HepG2 (cell line): ENCODE results near the gene DNAJC12. TPM values are rescaled to one million over a fixed set of nuclear protein-coding genes. Genes with fewer than 3 reads are reported as not detected.

Experiments used
- AFF4 ChIP-seq: sonication (generic); formaldehyde crosslinking; IDR thresholded peaks from 2 replicates; pipeline ENCODE4 v1.4.0; 2020; ENCODE audit warnings: missing genetic modification reagents
- ATF2 ChIP-seq: sonication (generic); formaldehyde crosslinking; IDR thresholded peaks from 2 replicates; pipeline ENCODE4 v1.4.0; 2020; ENCODE audit warnings: missing genetic modification reagents
- CBX2 ChIP-seq, 2 experiments: fragments of 200-600 bp in 1 of 2; sonication (generic); formaldehyde crosslinking in 1 of 2; IDR thresholded peaks; 2 replicates each; pipeline versions ENCODE4 v1.7.0 to v1.8.1; 2018 to 2022; ENCODE audit warnings: low read depth in 2 of 2, low read length in 1 of 2, mild to moderate bottlenecking in 1 of 2, missing genetic modification reagents in 1 of 2
- CHD2 ChIP-seq: IDR thresholded peaks from 2 replicates; pipeline ENCODE4 v1.6.1; 2011; ENCODE audit warnings: low read depth, low read length, improper control_type of control experiment
- GPBP1L1 ChIP-seq: sonication (generic); formaldehyde crosslinking; IDR thresholded peaks from 2 replicates; pipeline ENCODE4 v1.5.0; 2020; ENCODE audit warnings: mild to moderate bottlenecking, missing genetic modification reagents
- GRHL1 ChIP-seq: sonication (generic); formaldehyde crosslinking; conservative IDR thresholded peaks from 2 replicates; pipeline ENCODE4 v1.8.0; 2022; ENCODE audit warnings: missing genetic modification reagents
- KLF12 ChIP-seq: sonication (generic); formaldehyde crosslinking; IDR thresholded peaks from 2 replicates; pipeline ENCODE4 v1.4.0; 2020; ENCODE audit warnings: missing genetic modification reagents, borderline replicate concordance
- MYC ChIP-seq: sonication (generic); formaldehyde crosslinking; IDR thresholded peaks from 2 replicates; pipeline ENCODE4 v1.9.0; 2021; ENCODE audit warnings: missing genetic modification reagents, borderline replicate concordance
- NCOA5 ChIP-seq: sonication (generic); formaldehyde crosslinking; IDR thresholded peaks from 2 replicates; pipeline ENCODE4 v1.4.0; 2020; ENCODE audit warnings: missing genetic modification reagents
- NR2F1 ChIP-seq, 2 experiments: fragments of 450-650 bp in 1 of 2; formaldehyde crosslinking in 1 of 2; IDR thresholded peaks; 2 replicates each; pipeline versions ENCODE4 v1.5.0 to v1.6.1; 2016 to 2020; ENCODE audit warnings: mild to moderate bottlenecking in 1 of 2, missing compliant biosample characterization in 1 of 2, missing genetic modification reagents in 1 of 2, moderate library complexity in 1 of 2
- PAF1 ChIP-seq: IDR thresholded peaks from 2 replicates; pipeline ENCODE4 v1.6.1; 2016; ENCODE audit warnings: missing genetic modification reagents, missing compliant biosample characterization
- RCOR2 ChIP-seq: IDR thresholded peaks from 2 replicates; pipeline ENCODE4 v1.6.1; 2016; ENCODE audit warnings: missing biosample characterization, missing genetic modification reagents
- SOX6 ChIP-seq, 2 experiments: fragments of 450-650 bp in 1 of 2; sonication (generic) in 1 of 2; formaldehyde crosslinking in 1 of 2; IDR thresholded peaks; 2 replicates each; pipeline versions ENCODE4 v1.4.0 to v1.6.1; 2017 to 2020; ENCODE audit warnings: antibody characterized with exemption in 1 of 2, mild to moderate bottlenecking in 1 of 2, missing genetic modification reagents in 1 of 2
- ZBTB8A ChIP-seq: sonication (generic); formaldehyde crosslinking; IDR thresholded peaks from 2 replicates; pipeline ENCODE4 v1.4.0; 2020; ENCODE audit warnings: mild to moderate bottlenecking, low read depth, missing genetic modification reagents, borderline replicate concordance
- ZMYM2 ChIP-seq: sonication (generic); formaldehyde crosslinking; IDR thresholded peaks from 2 replicates; pipeline ENCODE4 v1.8.0; 2022; ENCODE audit warnings: mild to moderate bottlenecking, missing genetic modification reagents
- ZNF253 ChIP-seq: sonication (generic); formaldehyde crosslinking; IDR thresholded peaks from 2 replicates; pipeline ENCODE4 v1.8.0; 2022; ENCODE audit warnings: mild to moderate bottlenecking, missing genetic modification reagents, borderline replicate concordance
- ZSCAN30 ChIP-seq: sonication (generic); formaldehyde crosslinking; IDR thresholded peaks from 2 replicates; pipeline ENCODE4 v1.5.0; 2020; ENCODE audit warnings: mild to moderate bottlenecking, missing genetic modification reagents
- polyA plus RNA-seq, 8 experiments: library from polyadenylated mRNA; depleted of rRNA in 3 of 8; stranded (reverse) in 7 of 8; unstranded in 1 of 8; fragments of >200 nt; fragmentation: Illumina TruSeq in 4 of 8; extraction: Trizol in 4 of 8; gene quantifications; 2 replicates each; pipeline versions ENCODE4 v1.2.1 to v1.2.3, GENCODE V29; 2011 to 2016; ENCODE audit warnings: low read depth in 4 of 8, missing spikeins in 1 of 8, mixed read lengths in 1 of 8; ENCODE audit not compliant: insufficient read depth in 1 of 8
- total RNA-seq, 5 experiments: library from RNA; depleted of rRNA; stranded (reverse); fragments of >200 nt; fragmentation: Illumina TruSeq; extraction: Trizol; gene quantifications; 2 replicates each; pipeline ENCODE4 v1.2.3, GENCODE V29; 2016; ENCODE audit warnings: low read depth in 1 of 5
- TF ChIP-seq, protein P1 (sequence below): IDR thresholded peaks from 2 replicates; pipeline ENCODE4 v1.6.1; 2016; ENCODE audit warnings: low read depth

The DNAJC12 gene
- total and polyA plus RNA-seq, 2 of the 13 experiments (the other 11 are each of a cell fraction or from before 2014, with no cell fraction given), result 11.6 to 43.9 TPM

DNA sequence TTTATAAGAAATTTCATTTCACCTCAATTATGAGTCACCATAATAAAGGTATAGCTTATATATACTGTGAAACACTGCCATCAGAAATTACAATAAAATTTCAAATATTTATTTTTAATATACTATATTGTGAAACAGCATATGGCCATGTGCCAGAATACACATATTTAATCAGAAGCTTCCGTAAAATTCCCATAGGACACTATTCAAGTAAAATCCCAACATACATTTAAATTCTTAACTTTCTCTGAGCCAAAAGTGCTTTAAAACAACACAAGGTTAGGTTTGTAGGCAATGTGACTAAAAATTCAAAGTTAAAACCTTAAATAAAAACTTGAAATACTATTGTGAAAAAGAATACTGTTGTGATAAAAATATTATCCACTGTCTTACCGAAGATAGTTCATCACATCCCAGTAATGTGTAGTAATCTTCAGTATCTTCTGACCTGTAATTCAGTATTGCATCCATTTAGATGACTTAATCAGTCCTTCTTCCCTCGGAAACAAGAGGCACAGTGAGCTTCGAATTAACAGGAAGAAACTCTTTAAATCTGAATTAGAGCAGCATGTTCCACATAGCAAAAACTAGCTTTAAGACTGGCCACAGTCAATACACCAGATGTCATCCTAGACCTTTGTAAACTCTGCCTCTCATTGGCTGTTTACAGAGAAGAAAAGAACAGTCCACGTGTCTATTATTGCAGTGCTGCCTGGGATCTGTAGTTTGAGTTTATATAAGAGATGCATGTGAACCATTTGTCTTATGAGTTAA, at the start of gene DNAJC12 (continued):
- no peak for TF ChIP-seq SOX6 (IDR thresholded peaks at IDR 0.05)
- TF ChIP-seq SOX6 (CRISPR knock-in tag; IDR thresholded peaks at IDR 0.05), result peak; percentile 42; the same call in 1 of the 2 replicates
- TF ChIP-seq GPBP1L1, result no peak
- TF ChIP-seq ZSCAN30 (CRISPR knock-in tag), result no peak
- 0 out of 2 replicates have a peak, but pooled peaks have one; percentile 34 for TF ChIP-seq ATF2 (CRISPR knock-in tag)
- no peak for TF ChIP-seq ZNF253 (CRISPR knock-in tag)
- no peak for TF ChIP-seq GRHL1 (CRISPR knock-in tag)
- TF ChIP-seq PAF1 (CRISPR knock-in tag), result no peak
- TF ChIP-seq RCOR2 (CRISPR knock-in tag), result peak; percentile 45; the same call in 1 of the 2 replicates
- TF ChIP-seq ZBTB8A (CRISPR knock-in tag), result no peak
- TF ChIP-seq CHD2, result no peak
- TF ChIP-seq AFF4, result no peak
- no peak for TF ChIP-seq NCOA5 (CRISPR knock-in tag)
- TF ChIP-seq NR2F1 (CRISPR knock-in tag; IDR thresholded peaks at IDR 0.05), result no peak
- TF ChIP-seq, protein P1, sequence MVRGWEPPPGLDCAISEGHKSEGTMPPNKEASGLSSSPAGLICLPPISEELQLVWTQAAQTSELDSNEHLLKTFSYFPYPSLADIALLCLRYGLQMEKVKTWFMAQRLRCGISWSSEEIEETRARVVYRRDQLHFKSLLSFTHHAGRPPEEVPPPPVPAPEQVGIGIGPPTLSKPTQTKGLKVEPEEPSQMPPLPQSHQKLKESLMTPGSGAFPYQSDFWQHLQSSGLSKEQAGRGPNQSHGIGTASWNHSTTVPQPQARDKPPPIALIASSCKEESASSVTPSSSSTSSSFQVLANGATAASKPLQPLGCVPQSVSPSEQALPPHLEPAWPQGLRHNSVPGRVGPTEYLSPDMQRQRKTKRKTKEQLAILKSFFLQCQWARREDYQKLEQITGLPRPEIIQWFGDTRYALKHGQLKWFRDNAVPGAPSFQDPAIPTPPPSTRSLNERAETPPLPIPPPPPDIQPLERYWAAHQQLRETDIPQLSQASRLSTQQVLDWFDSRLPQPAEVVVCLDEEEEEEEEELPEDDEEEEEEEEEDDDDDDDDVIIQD (CRISPR knock-in tag), result peak; percentile 66; the same call in 1 of the 2 replicates
- no peak for TF ChIP-seq KLF12 (CRISPR knock-in tag)
- TF ChIP-seq ZMYM2 (CRISPR knock-in tag), result no peak
- TF ChIP-seq MYC (CRISPR knock-in tag), result no peak
- TF ChIP-seq CBX2 (IDR thresholded peaks at IDR 0.05; ENCODE audit: low read depth, low read length), result no peak
- TF ChIP-seq CBX2 (CRISPR knock-in tag; IDR thresholded peaks at IDR 0.05; ENCODE audit: low read depth), result no peak
